ENCODE measurements around the gene NDC1. TPM values are rescaled to one million over a fixed set of nuclear protein-coding genes. Genes with fewer than 3 reads are reported as not detected.
"Not testable (repeated sequence)": the region's sequence is repeated elsewhere in the genome, so short reads cannot be mapped to it uniquely, and the experiment has no call there.

Gene NDC1
- total RNA-seq, 1 experiment from 2014 or later, result 92.6 TPM

DNA sequence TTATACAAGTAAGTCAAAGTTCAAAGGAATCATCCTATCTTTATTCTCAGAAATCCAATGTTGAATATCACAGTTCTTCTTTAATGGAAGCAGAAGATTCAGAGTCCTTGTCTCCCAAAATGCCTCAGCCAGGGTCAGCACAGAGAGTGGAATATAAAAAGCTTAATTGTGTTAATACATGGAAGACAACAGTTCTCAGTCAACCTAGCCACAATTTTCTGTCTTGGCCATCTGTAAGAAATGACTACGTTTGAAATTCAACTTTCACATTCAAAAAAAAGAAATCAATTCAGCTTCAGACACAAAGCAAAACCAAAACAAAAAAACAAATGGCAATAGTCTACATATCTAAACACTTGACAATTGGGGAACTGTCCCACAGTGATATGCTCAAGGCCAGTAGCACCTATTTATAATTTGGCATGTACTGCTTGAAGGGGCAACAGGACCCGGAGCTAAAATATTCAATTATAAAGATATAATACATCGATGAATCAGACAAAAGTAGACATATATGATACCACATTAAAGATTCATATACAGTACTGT, 71.8 kb downstream of the NDC1 start:
- Histone ChIP-seq H3K36me3 (replicated peaks; ENCODE audit: control insufficient read depth, insufficient read depth, low read length) (peaks cover 5% of the 10 kb centered on the region), H3K4me3 (ENCODE audit: insufficient read depth, low read depth, low read length) (no peak overlapping the region), H3K27me3 (ENCODE audit: control insufficient read depth, insufficient read depth, low read length) (no peaks in the 10 kb centered on the region)
- no peak for DNase-seq

DNA sequence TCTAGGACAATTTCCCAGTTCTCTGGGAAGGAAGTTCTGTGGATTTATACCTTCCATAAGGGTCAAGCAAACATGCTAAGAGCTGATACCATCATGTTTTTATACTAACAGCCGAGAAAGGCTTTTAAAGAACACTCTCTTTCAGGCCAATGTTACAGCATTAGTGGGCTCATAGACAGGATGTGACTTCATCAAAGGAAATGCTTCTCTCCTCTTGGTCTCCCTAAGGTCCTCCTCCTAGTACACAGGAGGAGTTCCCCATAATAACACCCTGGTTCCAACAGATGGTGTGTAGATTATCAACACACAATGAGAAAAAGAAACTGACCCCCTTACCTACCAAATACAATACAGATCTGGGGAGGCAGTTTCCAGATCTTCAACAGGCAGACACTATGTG, 72.4 kb downstream of the NDC1 start:
- Histone ChIP-seq H3K4me3 (ENCODE audit: insufficient read depth, low read depth, low read length) (no peak overlapping the region), H3K27me3 (ENCODE audit: control insufficient read depth, insufficient read depth, low read length) (no peaks in the 10 kb centered on the region), H3K36me3 (replicated peaks; ENCODE audit: control insufficient read depth, insufficient read depth, low read length) (peaks cover 5% of the 10 kb centered on the region)
- DNase-seq, result no peak

DNA sequence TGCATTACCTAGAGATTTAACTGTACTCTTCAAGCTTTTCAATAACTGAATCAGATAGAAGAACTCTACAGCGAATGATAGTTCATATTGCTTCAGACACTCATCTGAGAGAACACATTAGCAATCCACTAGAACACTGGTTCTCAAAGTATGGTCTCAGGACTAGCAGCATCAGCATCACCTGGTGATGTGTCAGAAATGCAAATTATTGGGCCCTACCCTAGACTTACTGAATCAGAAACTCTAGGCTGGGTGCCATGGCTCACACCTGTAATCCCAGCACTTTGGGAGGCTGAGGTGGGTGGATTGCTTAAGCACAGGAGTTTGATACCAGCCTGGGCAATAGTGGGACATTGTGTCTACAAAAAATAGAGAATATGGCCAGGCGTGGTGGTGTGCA, 74.2 kb downstream of the NDC1 start:
- Histone ChIP-seq H3K27me3 (ENCODE audit: control insufficient read depth, insufficient read depth, low read length) (no peaks in the 10 kb centered on the region), H3K4me3 (ENCODE audit: insufficient read depth, low read depth, low read length) (no peak overlapping the region), H3K36me3 (replicated peaks; ENCODE audit: control insufficient read depth, insufficient read depth, low read length) (peaks cover 3% of the 10 kb centered on the region)
- no peak for DNase-seq

DNA sequence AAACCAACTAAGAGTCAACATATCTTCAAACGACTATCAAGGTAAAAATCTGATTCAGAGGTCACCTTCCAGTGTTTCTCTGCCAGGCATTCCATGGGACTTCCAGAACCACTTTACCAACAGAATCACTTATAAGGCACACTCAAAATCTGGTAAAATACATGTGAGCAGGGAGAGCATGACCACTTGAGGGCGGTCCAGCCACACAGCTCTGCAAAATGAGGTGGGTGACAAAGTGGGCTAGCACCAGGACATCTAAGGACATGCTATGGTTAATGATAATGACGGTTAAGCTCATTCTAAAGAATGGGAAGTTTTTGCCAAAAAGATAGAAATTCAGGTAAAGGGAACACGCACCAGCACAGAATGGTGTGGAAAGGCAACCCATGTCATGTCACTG, 74.6 kb downstream of the NDC1 start:
- no peak for DNase-seq
- Histone ChIP-seq H3K27me3 (ENCODE audit: control insufficient read depth, insufficient read depth, low read length) (no peaks in the 10 kb centered on the region), H3K36me3 (replicated peaks; ENCODE audit: control insufficient read depth, insufficient read depth, low read length) (peaks cover 3% of the 10 kb centered on the region), H3K4me3 (ENCODE audit: insufficient read depth, low read depth, low read length) (no peak overlapping the region)

DNA sequence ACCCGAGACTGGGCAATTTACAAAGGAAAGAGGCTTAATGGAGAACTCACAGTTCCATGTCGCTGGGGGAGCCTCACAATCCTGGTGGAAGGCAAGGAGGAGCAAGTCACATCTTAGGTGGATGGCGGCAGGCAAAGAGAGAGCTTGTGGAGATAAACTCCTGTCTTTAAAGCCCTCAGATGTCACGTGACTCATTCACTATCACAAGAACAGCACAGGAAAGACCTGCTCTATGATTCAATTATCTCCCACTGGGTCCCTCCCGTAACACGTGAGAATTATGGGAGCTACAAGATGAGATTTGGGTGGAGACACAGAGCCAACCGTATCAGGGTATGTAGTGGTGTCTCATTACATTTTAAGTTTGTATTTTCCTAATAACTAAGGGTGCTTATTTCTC, 77.6 kb downstream of the NDC1 start:
- H3K36me3 ChIP-seq (replicated peaks; ENCODE audit: control insufficient read depth, insufficient read depth, low read length); H3K4me3 ChIP-seq (ENCODE audit: insufficient read depth, low read depth, low read length); DNase-seq; H3K27me3 ChIP-seq (ENCODE audit: control insufficient read depth, insufficient read depth, low read length): not testable (repeated sequence)

DNA sequence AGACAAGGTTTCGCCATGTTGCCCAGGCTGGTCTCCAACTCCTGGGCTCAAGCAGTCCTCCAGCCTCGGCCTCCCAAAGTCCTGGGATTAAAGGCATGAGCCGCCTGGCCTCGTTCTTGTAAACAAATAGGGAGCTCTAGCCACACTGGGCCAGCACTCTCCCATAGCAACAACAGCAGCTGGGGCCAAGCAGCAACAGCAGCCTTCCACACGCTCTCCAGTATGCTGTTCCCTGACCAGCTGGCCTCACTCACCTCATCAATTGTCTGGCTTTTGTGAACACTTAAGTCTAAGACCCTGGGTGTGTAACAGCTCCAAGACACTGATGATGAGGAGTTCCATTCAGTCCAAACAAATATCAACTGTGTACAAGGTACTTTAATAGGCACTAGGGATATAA, 82.2 kb downstream of the NDC1 start:
- H3K4me3 ChIP-seq (ENCODE audit: insufficient read depth, low read depth, low read length), result no peak overlapping the region

DNA sequence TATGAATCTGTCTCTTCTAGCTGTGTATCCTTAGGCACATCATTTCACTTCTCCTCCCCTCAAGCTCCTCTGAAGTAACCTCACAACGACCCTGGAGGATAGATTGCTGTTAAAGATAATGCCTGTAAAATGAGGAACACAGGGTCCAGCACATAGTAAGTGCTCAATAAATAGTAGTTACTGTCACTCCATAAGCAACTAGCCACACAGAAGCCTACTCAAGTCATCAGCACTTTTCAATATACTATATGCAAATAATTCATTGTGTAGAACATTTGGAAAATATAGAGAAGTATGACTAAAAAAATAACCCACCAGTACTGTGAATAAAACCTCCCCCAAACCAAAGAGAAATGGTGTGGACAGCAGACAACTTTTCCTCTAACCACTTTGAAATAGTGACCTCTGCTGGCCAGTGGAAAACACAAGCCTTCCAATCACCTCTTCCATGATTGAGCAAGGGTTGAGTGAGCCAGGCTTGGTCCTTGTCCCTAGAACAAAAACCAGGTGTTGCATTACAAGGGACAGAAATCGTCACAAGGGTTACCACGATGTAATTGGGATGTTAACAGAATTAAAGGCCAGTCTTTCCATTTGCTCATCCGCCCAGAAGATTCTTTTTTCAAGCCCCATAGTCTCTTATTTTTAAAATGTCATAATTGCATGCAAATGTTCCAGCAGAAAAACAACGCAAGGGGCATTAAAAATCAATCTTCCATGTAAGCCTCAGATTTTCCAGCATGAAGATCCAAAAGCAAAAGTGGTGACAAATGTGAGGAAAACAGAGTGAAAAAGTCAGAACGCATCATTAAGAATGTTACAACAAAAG, 83.4 kb downstream of the NDC1 start:
- DNase-seq, result peak; percentile 59
- Histone ChIP-seq H3K27me3 (ENCODE audit: control insufficient read depth, insufficient read depth, low read length) (no peaks in the 10 kb centered on the region; the same call in 1 of the 2 replicates), H3K4me3 (ENCODE audit: insufficient read depth, low read depth, low read length) (no peak overlapping the region), H3K36me3 (replicated peaks; ENCODE audit: control insufficient read depth, insufficient read depth, low read length) (no peaks in the 10 kb centered on the region)

More for the DNA sequence above, 82.2 kb downstream of the NDC1 start:
- Histone ChIP-seq H3K36me3 (replicated peaks; ENCODE audit: control insufficient read depth, insufficient read depth, low read length) (no peaks in the 10 kb centered on the region), H3K27me3 (ENCODE audit: control insufficient read depth, insufficient read depth, low read length) (no peaks in the 10 kb centered on the region)
- DNase-seq, result no peak

DNA sequence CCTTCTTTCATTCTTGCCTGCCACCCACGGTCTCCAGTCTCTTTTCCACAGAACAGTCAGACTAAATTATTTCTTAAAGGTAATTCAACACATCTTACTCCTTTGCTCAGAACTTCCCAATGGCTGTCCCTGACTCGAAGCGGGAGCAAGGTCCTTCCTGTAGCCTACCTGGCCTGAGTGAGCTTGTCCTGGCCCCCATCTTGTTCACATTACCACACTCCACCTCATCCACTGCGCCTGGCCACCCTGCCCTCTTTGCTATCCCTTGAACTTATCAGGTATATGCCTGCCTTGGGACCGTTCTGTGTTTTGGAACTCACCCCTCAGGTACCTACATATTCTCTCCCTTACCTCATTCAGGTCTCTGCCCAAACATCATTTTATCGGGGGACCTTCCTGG, 85.8 kb downstream of the NDC1 start:
- Histone ChIP-seq H3K36me3 (replicated peaks; ENCODE audit: control insufficient read depth, insufficient read depth, low read length) (no peaks in the 10 kb centered on the region), H3K4me3 (ENCODE audit: insufficient read depth, low read depth, low read length) (no peak overlapping the region), H3K27me3 (ENCODE audit: control insufficient read depth, insufficient read depth, low read length) (no peaks in the 10 kb centered on the region; the same call in 1 of the 2 replicates)
- DNase-seq, result no peak

DNA sequence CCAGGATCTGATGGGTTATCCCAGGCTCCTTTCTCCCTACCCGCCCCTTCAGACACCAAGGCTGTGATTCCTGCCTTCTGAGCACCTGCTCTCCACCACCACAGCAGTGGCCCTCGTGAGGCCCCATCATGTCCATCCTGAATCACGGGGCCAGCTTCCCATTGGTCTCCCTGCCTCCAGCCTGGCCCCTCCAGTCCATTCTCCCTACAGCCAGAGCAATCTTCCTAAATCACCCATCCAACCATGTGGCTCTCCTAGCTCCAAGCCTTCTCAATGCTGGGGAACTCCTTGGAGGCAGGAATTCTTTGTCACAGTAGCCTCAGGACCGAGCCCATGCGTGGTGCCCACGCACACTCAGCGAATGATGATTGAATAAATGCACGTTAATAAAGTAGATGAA, 90.3 kb downstream of the NDC1 start:
- Histone ChIP-seq H3K36me3 (replicated peaks; ENCODE audit: control insufficient read depth, insufficient read depth, low read length) (no peaks in the 10 kb centered on the region), H3K27me3 (ENCODE audit: control insufficient read depth, insufficient read depth, low read length) (peaks cover 3% of the 10 kb centered on the region; the same call in 1 of the 2 replicates), H3K4me3 (ENCODE audit: insufficient read depth, low read depth, low read length) (no peak overlapping the region)
- DNase-seq, result no peak

DNA sequence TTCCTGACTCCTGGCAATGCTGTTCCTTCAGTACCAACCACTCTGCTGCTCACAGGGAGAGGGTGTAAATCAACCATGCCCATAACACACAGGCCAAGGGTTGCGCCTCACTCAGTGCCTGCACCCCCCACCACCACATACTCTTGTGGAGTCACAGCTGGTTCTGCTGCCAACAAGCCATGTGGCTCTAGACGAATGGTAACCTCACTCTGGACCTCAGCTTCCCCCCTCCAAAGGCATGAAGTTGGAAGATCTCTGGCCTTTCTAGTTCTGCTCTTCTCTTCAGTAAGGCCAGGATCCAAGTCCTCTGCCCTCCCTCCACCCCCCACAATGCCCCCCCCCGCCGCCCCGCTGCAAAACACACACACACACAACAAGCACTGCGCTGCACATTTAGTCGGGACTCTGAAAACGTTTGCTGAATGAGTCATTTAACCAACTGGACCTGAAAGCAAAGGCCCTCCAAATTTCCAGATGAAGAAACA, 97.4 kb downstream of the NDC1 start:
- Histone ChIP-seq H3K27me3 (ENCODE audit: control insufficient read depth, insufficient read depth, low read length) (peaks cover 59% of the 10 kb centered on the region), H3K4me3 (ENCODE audit: insufficient read depth, low read depth, low read length) (no peak overlapping the region)
- peak; percentile 15 for DNase-seq

DNA sequence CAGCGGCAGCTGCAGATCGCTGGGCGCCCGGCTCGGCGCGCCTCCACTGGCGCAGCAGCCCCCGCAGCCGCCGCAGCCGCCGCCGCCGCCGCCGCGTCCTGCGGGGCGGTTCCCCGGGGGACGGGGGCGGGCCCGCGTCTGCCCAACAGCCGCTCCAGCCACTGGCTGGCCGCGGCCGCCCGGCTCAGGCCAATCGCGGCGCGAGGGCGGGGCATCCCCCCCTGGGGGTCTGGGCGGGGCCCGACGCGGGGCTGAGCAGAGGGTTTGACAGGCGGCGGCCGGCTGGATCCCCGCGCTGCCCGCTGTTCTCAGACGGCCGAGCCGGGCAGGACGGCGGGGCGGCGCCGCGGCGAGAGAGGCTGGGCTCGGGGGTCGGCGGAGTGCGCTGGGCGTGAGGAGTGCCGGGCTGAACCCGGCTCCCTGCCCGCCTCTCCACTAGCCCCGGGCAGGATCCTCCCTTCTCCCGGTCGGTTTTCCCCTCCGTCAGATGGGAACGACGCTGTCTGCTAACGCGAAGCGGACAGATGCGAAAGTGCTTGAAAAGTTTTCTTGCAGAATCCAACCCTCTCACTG, 98.9 kb downstream of the NDC1 start, which contains the start of gene GLIS1:
GLIS1 (minus strand) TSS at position 56 of the 573 bp plus-strand sequence. CDS start 1,100 bp downstream, outside the sequence.
- Histone ChIP-seq H3K4me3 (ENCODE audit: insufficient read depth, low read depth, low read length) (peak within 1 kb of the TSS; percentile 58), H3K36me3 (replicated peaks; ENCODE audit: control insufficient read depth, insufficient read depth, low read length) (no peaks in the 10 kb centered on the region), H3K27me3 (ENCODE audit: control insufficient read depth, insufficient read depth, low read length) (peaks cover 73% of the 10 kb centered on the region)
- DNase-seq, result peak; percentile 100

More for the DNA sequence above, 97.4 kb downstream of the NDC1 start:
- no peaks in the 10 kb centered on the region for H3K36me3 ChIP-seq (replicated peaks; ENCODE audit: control insufficient read depth, insufficient read depth, low read length)

DNA sequence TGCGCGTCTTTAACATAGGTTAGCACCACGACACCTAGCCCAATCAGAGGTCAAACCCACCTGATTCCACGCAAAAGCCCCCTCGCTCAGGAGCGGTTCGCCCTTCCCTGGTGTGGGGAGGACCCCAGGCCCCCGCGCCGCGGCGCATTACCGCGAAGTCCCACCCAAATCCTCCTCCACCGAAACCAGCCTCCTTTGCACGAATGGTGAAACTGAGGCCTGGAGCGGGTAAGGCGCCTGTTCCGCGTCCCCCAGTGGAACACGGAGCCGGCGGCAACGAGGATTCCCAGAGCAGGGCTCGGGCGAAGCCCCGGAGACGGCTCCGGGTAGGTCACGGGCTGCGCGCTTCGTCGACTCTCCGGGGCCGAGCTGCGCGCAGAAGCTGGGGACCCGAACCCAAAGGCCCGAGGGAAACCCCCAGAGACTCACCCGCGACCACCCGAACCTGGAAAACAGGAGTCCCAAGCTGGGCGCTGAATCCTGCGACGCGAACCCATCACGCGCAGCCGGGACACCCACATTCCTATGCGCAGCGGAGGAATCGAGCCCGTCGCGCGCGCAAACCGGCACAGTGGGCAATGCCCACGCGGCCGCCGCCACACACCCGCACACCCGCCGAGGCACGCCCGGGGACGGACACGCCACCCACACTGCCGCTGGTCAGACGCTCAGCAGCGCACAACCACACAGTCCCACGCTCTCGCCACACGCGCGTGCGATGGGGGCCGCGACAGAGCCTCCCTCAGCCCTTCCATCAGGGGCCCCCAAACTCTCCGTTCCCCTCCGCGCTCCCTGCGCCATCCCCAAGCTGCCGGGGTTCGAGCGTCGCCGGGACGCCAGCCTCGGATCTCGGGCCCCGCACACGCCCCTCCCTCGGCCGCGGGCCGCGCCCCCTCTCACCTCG, 99.6 kb downstream of the NDC1 start:
- Histone ChIP-seq H3K4me3 (ENCODE audit: insufficient read depth, low read depth, low read length) (peak overlapping the region; percentile 58), H3K36me3 (replicated peaks; ENCODE audit: control insufficient read depth, insufficient read depth, low read length) (no peaks in the 10 kb centered on the region), H3K27me3 (ENCODE audit: control insufficient read depth, insufficient read depth, low read length) (peaks cover 74% of the 10 kb centered on the region)
- peak; percentile 72 for DNase-seq

DNA sequence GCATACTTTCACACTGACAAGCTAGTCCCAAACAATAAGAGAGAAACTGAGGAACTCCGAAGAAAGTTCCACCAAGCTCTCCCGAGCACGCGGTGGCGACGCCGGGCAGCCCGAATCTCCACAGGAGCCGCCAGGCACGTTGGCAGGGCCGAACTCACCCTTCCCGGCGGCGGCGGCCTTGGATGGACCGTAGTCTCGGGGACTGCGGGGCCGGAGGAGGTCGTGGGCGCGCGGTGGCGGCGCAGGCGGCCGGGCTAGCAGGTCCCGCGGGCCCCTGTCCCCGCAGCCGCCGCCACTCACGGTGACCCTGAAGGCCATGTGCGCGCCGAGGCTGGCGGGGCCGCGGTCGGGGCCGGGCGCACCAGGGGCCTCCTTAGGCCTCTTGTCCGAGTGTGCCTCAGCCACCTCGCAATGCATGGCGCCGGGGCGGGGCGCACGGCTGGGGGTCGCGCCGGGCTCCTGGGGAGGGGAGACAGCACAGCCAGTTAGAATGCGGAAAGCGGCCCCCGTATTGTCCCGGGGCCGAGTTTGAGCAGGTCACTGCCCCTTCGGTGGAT, 100.4 kb downstream of the NDC1 start:
- no peaks in the 10 kb centered on the region for H3K36me3 ChIP-seq (replicated peaks; ENCODE audit: control insufficient read depth, insufficient read depth, low read length)
- H3K4me3 ChIP-seq (ENCODE audit: insufficient read depth, low read depth, low read length), result peak overlapping the region; percentile 58
- peaks cover 72% of the 10 kb centered on the region for H3K27me3 ChIP-seq (ENCODE audit: control insufficient read depth, insufficient read depth, low read length)
- DNase-seq, result peak; percentile 80

DNA sequence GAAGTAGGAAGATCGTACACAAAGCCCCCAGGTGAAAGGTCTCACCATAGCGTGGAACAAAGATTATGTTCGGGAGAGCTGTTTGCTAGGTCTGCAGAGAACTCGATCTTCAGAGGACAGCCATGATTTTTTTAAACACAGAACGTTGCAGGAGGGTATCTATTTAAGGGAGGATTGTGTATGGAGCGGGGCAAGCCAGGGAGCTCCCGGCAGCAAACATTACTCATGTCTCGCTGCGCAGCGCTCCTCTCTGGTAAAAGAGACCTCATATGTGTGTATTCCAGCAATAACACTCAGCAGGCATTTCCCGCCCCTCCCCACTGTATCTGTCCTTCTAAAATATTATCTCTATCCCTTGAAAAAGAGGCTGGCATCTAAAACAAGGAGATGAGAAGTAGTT, 101.8 kb downstream of the NDC1 start:
- peak; percentile 3 for DNase-seq
- peaks cover 69% of the 10 kb centered on the region for H3K27me3 ChIP-seq (ENCODE audit: control insufficient read depth, insufficient read depth, low read length)
- H3K36me3 ChIP-seq (replicated peaks; ENCODE audit: control insufficient read depth, insufficient read depth, low read length), result no peaks in the 10 kb centered on the region
- no peak overlapping the region for H3K4me3 ChIP-seq (ENCODE audit: insufficient read depth, low read depth, low read length)

All from H7 (cell line).